ENCODE results near the gene CFAP97D1.

Gene CFAP97D1

DNA sequence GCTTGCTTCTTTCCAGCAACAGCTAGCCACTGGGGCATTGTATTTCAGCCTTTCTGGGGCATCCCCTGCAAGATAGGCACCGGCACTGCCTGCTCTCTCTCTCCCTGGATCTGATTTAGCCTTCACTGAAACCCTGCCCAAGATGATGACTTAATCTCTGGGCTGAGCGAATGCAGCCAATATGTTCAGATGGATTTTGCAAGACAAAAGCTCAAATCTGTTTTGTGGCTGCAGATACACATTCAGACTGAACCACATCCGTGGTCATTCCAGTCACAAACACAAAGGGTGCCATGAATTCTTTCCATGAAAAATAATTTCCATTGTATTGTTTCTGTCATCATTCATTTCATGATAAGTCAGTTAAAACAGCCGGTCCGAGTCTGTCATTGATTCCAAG is 45.9 kb upstream of the CFAP97D1 start:
- Histone ChIP-seq H3K36me3 (ENCODE audit: low read length) (no peaks in the 10 kb centered on the region), H3K4me3 (ENCODE audit: insufficient read depth, low read length, poor library complexity, severe bottlenecking) (no peak overlapping the region), H3K9me3 (ENCODE audit: insufficient read depth, low read length) (no peaks in the 10 kb centered on the region), H3K27ac (ENCODE audit: low read depth, low read length) (no peak overlapping the region), H3F3A (ENCODE audit: insufficient read depth) (no peaks in the 10 kb centered on the region), H3K79me2 (ENCODE audit: insufficient read depth, low read length) (no peaks in the 10 kb centered on the region), H3K4me2 (ENCODE audit: low read depth, low read length, poor library complexity, severe bottlenecking) (no peak overlapping the region), H2AFZ (ENCODE audit: low read depth, low read length, severe bottlenecking) (no peak overlapping the region), H3K9ac (ENCODE audit: low read length) (no peak overlapping the region), H4K20me1 (ENCODE audit: low read depth, low read length) (no peaks in the 10 kb centered on the region), H3K27me3 (ENCODE audit: low read length) (no peaks in the 10 kb centered on the region), H3K9me2 (replicated peaks; ENCODE audit: insufficient read depth, low read length) (no peaks in the 10 kb centered on the region)
- no peak for TF ChIP-seq EZH2phosphoT487 (conservative IDR thresholded peaks at IDR 0.05; ENCODE audit: low read length)
- TF ChIP-seq, protein P1, sequence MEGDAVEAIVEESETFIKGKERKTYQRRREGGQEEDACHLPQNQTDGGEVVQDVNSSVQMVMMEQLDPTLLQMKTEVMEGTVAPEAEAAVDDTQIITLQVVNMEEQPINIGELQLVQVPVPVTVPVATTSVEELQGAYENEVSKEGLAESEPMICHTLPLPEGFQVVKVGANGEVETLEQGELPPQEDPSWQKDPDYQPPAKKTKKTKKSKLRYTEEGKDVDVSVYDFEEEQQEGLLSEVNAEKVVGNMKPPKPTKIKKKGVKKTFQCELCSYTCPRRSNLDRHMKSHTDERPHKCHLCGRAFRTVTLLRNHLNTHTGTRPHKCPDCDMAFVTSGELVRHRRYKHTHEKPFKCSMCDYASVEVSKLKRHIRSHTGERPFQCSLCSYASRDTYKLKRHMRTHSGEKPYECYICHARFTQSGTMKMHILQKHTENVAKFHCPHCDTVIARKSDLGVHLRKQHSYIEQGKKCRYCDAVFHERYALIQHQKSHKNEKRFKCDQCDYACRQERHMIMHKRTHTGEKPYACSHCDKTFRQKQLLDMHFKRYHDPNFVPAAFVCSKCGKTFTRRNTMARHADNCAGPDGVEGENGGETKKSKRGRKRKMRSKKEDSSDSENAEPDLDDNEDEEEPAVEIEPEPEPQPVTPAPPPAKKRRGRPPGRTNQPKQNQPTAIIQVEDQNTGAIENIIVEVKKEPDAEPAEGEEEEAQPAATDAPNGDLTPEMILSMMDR (IDR thresholded peaks at IDR 0.05; ENCODE audit: insufficient read depth, low read length, poor library complexity, severe bottlenecking) = no peak

DNA sequence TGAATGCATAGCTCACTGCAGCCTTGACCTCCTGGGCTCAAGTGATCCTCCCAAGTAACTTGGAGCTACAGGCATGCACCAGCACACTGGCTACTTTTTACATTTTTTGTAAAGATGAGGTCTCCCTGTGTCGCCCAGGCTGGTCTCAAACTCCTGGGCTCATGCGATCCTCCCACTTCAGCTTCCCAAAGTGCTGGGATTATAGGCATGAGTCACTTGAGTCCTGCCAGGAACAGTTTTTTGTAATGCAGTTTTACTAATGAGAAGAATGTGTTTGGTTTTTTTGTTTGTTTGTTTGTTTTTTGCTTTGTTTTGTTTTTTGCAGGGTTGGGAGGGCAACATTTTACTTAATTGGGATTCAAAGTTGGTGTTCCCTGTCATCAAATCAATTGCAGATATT is 43.8 kb upstream of the CFAP97D1 start:
- Histone ChIP-seq H3K27me3 (ENCODE audit: low read length) (no peaks in the 10 kb centered on the region), H2AFZ (ENCODE audit: low read depth, low read length, severe bottlenecking) (no peak overlapping the region), H3K79me2 (ENCODE audit: insufficient read depth, low read length) (no peaks in the 10 kb centered on the region), H3K9me2 (replicated peaks; ENCODE audit: insufficient read depth, low read length) (no peaks in the 10 kb centered on the region), H3K27ac (ENCODE audit: low read depth, low read length) (no peak overlapping the region), H3K9me3 (ENCODE audit: insufficient read depth, low read length) (no peaks in the 10 kb centered on the region), H3K9ac (ENCODE audit: low read length) (no peak overlapping the region), H3K4me2 (ENCODE audit: low read depth, low read length, poor library complexity, severe bottlenecking) (no peak overlapping the region), H4K20me1 (ENCODE audit: low read depth, low read length) (no peaks in the 10 kb centered on the region), H3K36me3 (ENCODE audit: low read length) (no peaks in the 10 kb centered on the region), H3K4me3 (ENCODE audit: insufficient read depth, low read length, poor library complexity, severe bottlenecking) (no peak overlapping the region), H3F3A (ENCODE audit: insufficient read depth) (no peaks in the 10 kb centered on the region)
- TF ChIP-seq, protein P1 (IDR thresholded peaks at IDR 0.05; ENCODE audit: insufficient read depth, low read length, poor library complexity, severe bottlenecking) = no peak
- no peak for TF ChIP-seq EZH2phosphoT487 (conservative IDR thresholded peaks at IDR 0.05; ENCODE audit: low read length)

DNA sequence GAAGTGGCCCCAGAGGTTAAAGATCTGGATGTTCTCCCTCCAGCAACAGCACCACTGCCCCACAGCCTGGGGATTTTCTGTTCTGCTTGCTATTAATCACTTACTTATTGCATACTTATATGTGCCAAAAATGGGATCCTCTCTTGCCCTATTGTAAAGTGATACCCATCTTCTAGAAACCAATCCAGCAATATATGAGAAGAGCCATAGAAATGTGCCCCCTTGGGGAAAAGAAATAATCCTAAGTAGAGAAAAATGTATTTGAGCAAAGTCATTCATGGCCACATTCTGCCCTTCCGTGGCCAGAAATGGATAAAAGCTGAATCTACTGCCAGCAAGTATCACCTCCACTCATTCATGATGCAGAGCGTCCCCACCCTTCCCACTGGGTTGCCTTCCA is 42.5 kb upstream of the CFAP97D1 start:
- H4K20me1 ChIP-seq (ENCODE audit: low read depth, low read length) = no peaks in the 10 kb centered on the region
- H3K9me2 ChIP-seq (replicated peaks; ENCODE audit: insufficient read depth, low read length) = no peaks in the 10 kb centered on the region
- H3K79me2 ChIP-seq (ENCODE audit: insufficient read depth, low read length) = no peaks in the 10 kb centered on the region
- no peaks in the 10 kb centered on the region for H3K9me3 ChIP-seq (ENCODE audit: insufficient read depth, low read length)
- no peak overlapping the region for H3K9ac ChIP-seq (ENCODE audit: low read length)
- H3K4me2 ChIP-seq (ENCODE audit: low read depth, low read length, poor library complexity, severe bottlenecking) = no peak overlapping the region
- H3K27me3 ChIP-seq (ENCODE audit: low read length) = no peaks in the 10 kb centered on the region
- H3F3A ChIP-seq (ENCODE audit: insufficient read depth) = no peaks in the 10 kb centered on the region
- no peaks in the 10 kb centered on the region for H3K36me3 ChIP-seq (ENCODE audit: low read length)
- TF ChIP-seq, protein P1 (IDR thresholded peaks at IDR 0.05; ENCODE audit: insufficient read depth, low read length, poor library complexity, severe bottlenecking) = no peak
- no peak for TF ChIP-seq EZH2phosphoT487 (conservative IDR thresholded peaks at IDR 0.05; ENCODE audit: low read length)
- no peak overlapping the region for H3K4me3 ChIP-seq (ENCODE audit: insufficient read depth, low read length, poor library complexity, severe bottlenecking)
- H2AFZ ChIP-seq (ENCODE audit: low read depth, low read length, severe bottlenecking) = no peak overlapping the region
- H3K27ac ChIP-seq (ENCODE audit: low read depth, low read length) = no peak overlapping the region
